H9 (cell line): ENCODE results near the gene CHMP6. TPM values are rescaled to one million over a fixed set of nuclear protein-coding genes. Genes with fewer than 3 reads are reported as not detected.
A peak's percentile ranks its signal among the peaks of the same experiment; 100 is the strongest.

Source experiments
- DNase-seq: peaks from one replicate; pipeline ENCODE4 v3.0.0-alpha.2; 2017
- H2AFZ ChIP-seq: one replicate; pipeline ENCODE4 v1.6.1; 2013; ENCODE audit warnings: mild to moderate bottlenecking, low read length, control low read depth, moderate library complexity
- H2AK5ac ChIP-seq: 2 replicates; pipeline ENCODE4 v1.6.1; 2013; ENCODE audit warnings: low read length, control low read depth, mixed read lengths; ENCODE audit not compliant: insufficient read length
- H2BK120ac ChIP-seq: one replicate; pipeline ENCODE4 v1.6.1; 2013; ENCODE audit warnings: low read depth, mild to moderate bottlenecking, low read length, control low read depth, inconsistent platforms; ENCODE audit not compliant: poor library complexity, severe bottlenecking
- H2BK12ac ChIP-seq: 2 replicates; pipeline ENCODE4 v1.6.1; 2013; ENCODE audit warnings: low read length, control low read depth, mixed read lengths, low read depth; ENCODE audit not compliant: insufficient read length
- H2BK15ac ChIP-seq: 2 replicates; pipeline ENCODE4 v1.6.1; 2013; ENCODE audit warnings: low read depth, low read length, control low read depth
- H2BK20ac ChIP-seq: one replicate; pipeline ENCODE4 v1.6.1; 2013; ENCODE audit warnings: low read depth, mild to moderate bottlenecking, low read length, control low read depth, inconsistent platforms; ENCODE audit not compliant: poor library complexity, severe bottlenecking
- H2BK5ac ChIP-seq: 2 replicates; pipeline ENCODE4 v1.6.1; 2013; ENCODE audit warnings: low read length, control low read depth, mixed read lengths; ENCODE audit not compliant: insufficient read length
- H3K14ac ChIP-seq: 2 replicates; pipeline ENCODE4 v1.6.1; 2013; ENCODE audit warnings: low read length, control low read depth; ENCODE audit not compliant: insufficient read depth
- H3K18ac ChIP-seq: 2 replicates; pipeline ENCODE4 v1.6.1; 2013; ENCODE audit warnings: low read depth, mild to moderate bottlenecking, mixed read lengths, low read length, control low read depth; ENCODE audit not compliant: insufficient read length
- H3K23ac ChIP-seq: 2 replicates; pipeline ENCODE4 v1.6.1; 2013; ENCODE audit warnings: low read length, control low read depth, mixed read lengths, low read depth; ENCODE audit not compliant: insufficient read length
- H3K23me2 ChIP-seq: 2 replicates; pipeline ENCODE4 v1.6.1; 2013; ENCODE audit warnings: low read depth, mild to moderate bottlenecking, mixed read lengths, low read length, control low read depth; ENCODE audit not compliant: insufficient read length, poor library complexity, severe bottlenecking
- H3K27ac ChIP-seq: 2 replicates; pipeline ENCODE4 v1.5.1; 2013; ENCODE audit warnings: low read length, control low read depth, mixed read lengths, low read depth; ENCODE audit not compliant: insufficient read length
- H3K27me3 ChIP-seq: 2 replicates; pipeline ENCODE4 v1.6.1; 2013; ENCODE audit warnings: low read length, control low read depth, inconsistent platforms; ENCODE audit not compliant: insufficient read depth
- H3K4ac ChIP-seq: 2 replicates; pipeline ENCODE4 v1.6.1; 2013; ENCODE audit warnings: low read depth, mild to moderate bottlenecking, control low read depth, inconsistent platforms, low read length, moderate library complexity
- H3K4me1 ChIP-seq: 2 replicates; pipeline ENCODE4 v1.6.1; 2013; ENCODE audit warnings: low read length, control low read depth, inconsistent platforms; ENCODE audit not compliant: insufficient read depth
- H3K4me2 ChIP-seq: 2 replicates; pipeline ENCODE4 v1.6.1; 2013; ENCODE audit warnings: low read length, control low read depth, mixed read lengths; ENCODE audit not compliant: insufficient read length, insufficient read depth
- H3K56ac ChIP-seq: 2 replicates; pipeline ENCODE4 v1.6.1; 2013; ENCODE audit warnings: low read depth, mild to moderate bottlenecking, mixed read lengths, low read length, control low read depth; ENCODE audit not compliant: insufficient read length
- H3K79me1 ChIP-seq: 2 replicates; pipeline ENCODE4 v1.6.1; 2013; ENCODE audit warnings: low read depth, mild to moderate bottlenecking, moderate library complexity, low read length, control low read depth, inconsistent platforms; ENCODE audit not compliant: insufficient read depth, poor library complexity, severe bottlenecking
- H3K79me2 ChIP-seq: 2 replicates; pipeline ENCODE4 v1.6.1; 2013; ENCODE audit warnings: low read length, control low read depth, inconsistent platforms; ENCODE audit not compliant: insufficient read depth
- H3K9ac ChIP-seq: 2 replicates; pipeline ENCODE4 v1.6.1; 2013; ENCODE audit warnings: low read length, control low read depth, mixed read lengths; ENCODE audit not compliant: insufficient read length; ENCODE audit errors: extremely low read depth
- H3K9me3 ChIP-seq: one replicate; pipeline ENCODE4 v1.6.1; 2013; ENCODE audit warnings: low read depth, low read length, inconsistent platforms; ENCODE audit not compliant: control insufficient read depth
- H3T11ph ChIP-seq: one replicate; pipeline ENCODE4 v1.6.1; 2013; ENCODE audit warnings: mild to moderate bottlenecking, low read length, control low read depth, inconsistent platforms
- H4K20me1 ChIP-seq: one replicate; pipeline ENCODE4 v1.6.1; 2013; ENCODE audit not compliant: control insufficient read depth, insufficient read length, insufficient read depth
- H4K5ac ChIP-seq: 2 replicates; pipeline ENCODE4 v1.6.1; 2013; ENCODE audit warnings: low read depth, mild to moderate bottlenecking, mixed read lengths, low read length, control low read depth; ENCODE audit not compliant: insufficient read length
- H4K8ac ChIP-seq: replicated peaks from 2 replicates; pipeline ENCODE4 v1.6.1; 2013; ENCODE audit warnings: low read length, control low read depth, mixed read lengths, low read depth; ENCODE audit not compliant: insufficient read length
- H4K91ac ChIP-seq: 2 replicates; pipeline ENCODE4 v1.6.1; 2013; ENCODE audit warnings: low read depth, mild to moderate bottlenecking, moderate library complexity, mixed read lengths, low read length, control low read depth; ENCODE audit not compliant: insufficient read length
- H3K27ac Mint-ChIP-seq, 3 experiments: 2 replicates in 2 of 3; 3 replicates in 1 of 3; pipeline ENCODE4 v1.8.0; 2020 to 2021; ENCODE audit warnings: mixed read lengths in 3 of 3, mild to moderate bottlenecking in 1 of 3, moderate library complexity in 1 of 3
- H3K27me3 Mint-ChIP-seq: 2 replicates; pipeline ENCODE4 v1.8.0; 2021; ENCODE audit warnings: low read depth, mild to moderate bottlenecking, moderate library complexity, mixed read lengths
- H3K36me3 Mint-ChIP-seq, 3 experiments: 2 replicates in 2 of 3; 3 replicates in 1 of 3; pipeline ENCODE4 v1.8.0; 2020 to 2021; ENCODE audit warnings: low read depth in 3 of 3, mixed read lengths in 3 of 3; ENCODE audit not compliant: insufficient read depth in 1 of 3
- H3K4me1 Mint-ChIP-seq, 2 experiments: 2 replicates each; pipeline ENCODE4 v1.8.0; 2020; ENCODE audit warnings: mixed read lengths in 2 of 2
- H3K4me3 Mint-ChIP-seq, 2 experiments: 2 replicates in 1 of 2; 3 replicates in 1 of 2; pipeline ENCODE4 v1.8.0; 2020 to 2021; ENCODE audit warnings: mild to moderate bottlenecking in 2 of 2, mixed read lengths in 2 of 2, moderate library complexity in 1 of 2
- H3K9me3 Mint-ChIP-seq, 2 experiments: 2 replicates in 1 of 2; 3 replicates in 1 of 2; pipeline ENCODE4 v1.8.0; 2020; ENCODE audit warnings: mild to moderate bottlenecking in 2 of 2, mixed read lengths in 2 of 2, moderate library complexity in 1 of 2
- WGBS: extraction: QIAGEN DNeasy Blood & Tissue Kit; methylation state at CpG from one replicate; pipeline ENCODE4 v1.1.7; 2013; ENCODE audit warnings: missing lambda C conversion rate, low lambda C conversion rate, mixed read lengths; ENCODE audit not compliant: insufficient read length; ENCODE audit errors: extremely low coverage; 5-methylcytosine and 5-hydroxymethylcytosine counted together
- total RNA-seq: library from RNA; stranded (reverse); gene quantifications from 2 replicates; pipeline ENCODE4 v1.2.1, GENCODE V29; 2021
- TF ChIP-seq, protein P1 (sequence below): fragments of 200-600 bp; sonication (generic); conservative IDR thresholded peaks from 3 replicates; pipeline ENCODE4 v1.8.0; 2021; ENCODE audit warnings: antibody characterized with exemption, mild to moderate bottlenecking

CHMP6 gene
- total RNA-seq, 1 experiment from 2014 or later = 23.4 TPM

- no peak overlapping the region for H3K9ac ChIP-seq
- no peak overlapping the region for H3K4me2 ChIP-seq
- no peaks in the 10 kb centered on the region for H3K9me3 ChIP-seq
- no peak overlapping the region for H2AFZ ChIP-seq
- peaks cover 2 to 10% (median 9%) of the 10 kb centered on the region in 3 experiments; a peak in 5 of 7 replicates for H3K36me3 Mint-ChIP-seq
- no peak overlapping the region for H3K27ac ChIP-seq
- TF ChIP-seq, protein P1, sequence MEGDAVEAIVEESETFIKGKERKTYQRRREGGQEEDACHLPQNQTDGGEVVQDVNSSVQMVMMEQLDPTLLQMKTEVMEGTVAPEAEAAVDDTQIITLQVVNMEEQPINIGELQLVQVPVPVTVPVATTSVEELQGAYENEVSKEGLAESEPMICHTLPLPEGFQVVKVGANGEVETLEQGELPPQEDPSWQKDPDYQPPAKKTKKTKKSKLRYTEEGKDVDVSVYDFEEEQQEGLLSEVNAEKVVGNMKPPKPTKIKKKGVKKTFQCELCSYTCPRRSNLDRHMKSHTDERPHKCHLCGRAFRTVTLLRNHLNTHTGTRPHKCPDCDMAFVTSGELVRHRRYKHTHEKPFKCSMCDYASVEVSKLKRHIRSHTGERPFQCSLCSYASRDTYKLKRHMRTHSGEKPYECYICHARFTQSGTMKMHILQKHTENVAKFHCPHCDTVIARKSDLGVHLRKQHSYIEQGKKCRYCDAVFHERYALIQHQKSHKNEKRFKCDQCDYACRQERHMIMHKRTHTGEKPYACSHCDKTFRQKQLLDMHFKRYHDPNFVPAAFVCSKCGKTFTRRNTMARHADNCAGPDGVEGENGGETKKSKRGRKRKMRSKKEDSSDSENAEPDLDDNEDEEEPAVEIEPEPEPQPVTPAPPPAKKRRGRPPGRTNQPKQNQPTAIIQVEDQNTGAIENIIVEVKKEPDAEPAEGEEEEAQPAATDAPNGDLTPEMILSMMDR = peak; percentile 75
- no peaks in the 10 kb centered on the region for H3K9me3 Mint-ChIP-seq
- H4K91ac ChIP-seq = no peak overlapping the region
- no peak overlapping the region for H2AK5ac ChIP-seq
- no peak overlapping the region for H2BK120ac ChIP-seq
- H3K23ac ChIP-seq = no peak overlapping the region
- H3K23me2 ChIP-seq = peaks cover 2% of the 10 kb centered on the region
- H3K4me1 Mint-ChIP-seq = peaks cover 28 to 46% of the 10 kb centered on the region in 2 experiments
- H3K4ac ChIP-seq = no peak overlapping the region
- no peak overlapping the region for H3K14ac ChIP-seq
- no peaks in the 10 kb centered on the region; the same call in 1 of the 2 replicates for H3K4me1 ChIP-seq
- H3K79me1 ChIP-seq = no peaks in the 10 kb centered on the region
- no peaks in the 10 kb centered on the region; the same call in 1 of the 2 replicates for H3K79me2 ChIP-seq
- no peak overlapping the region for H2BK15ac ChIP-seq
- WGBS = no CpG with 5 or more reads among the region's 6 CpGs
- H2BK5ac ChIP-seq = no peak overlapping the region
- no peak overlapping the region for H4K5ac ChIP-seq
- H3K4me3 Mint-ChIP-seq = no peak overlapping the region; a peak in 1 of 5 replicates
- peaks cover 10% of the 10 kb centered on the region for H3K27me3 Mint-ChIP-seq
- no peak overlapping the region for H2BK12ac ChIP-seq
- H3K27me3 ChIP-seq = no peaks in the 10 kb centered on the region; the same call in 1 of the 2 replicates
- DNase-seq = peak; percentile 81
- no peak overlapping the region for H4K8ac ChIP-seq
- H3T11ph ChIP-seq = no peak overlapping the region
- no peak overlapping the region for H3K56ac ChIP-seq
- no peak overlapping the region for H3K18ac ChIP-seq
- H3K27ac Mint-ChIP-seq = no peak overlapping the region; a peak in 1 of 7 replicates
- no peaks in the 10 kb centered on the region for H4K20me1 ChIP-seq
- no peak overlapping the region for H2BK20ac ChIP-seq
Observed at GRCh38 chr17:81040791-81041337, 49.2 kb downstream of the CHMP6 start.
